CD14-positive monocyte (primary cell): ENCODE results near the gene CCNB1. TPM values are rescaled to one million over a fixed set of nuclear protein-coding genes. Genes with fewer than 3 reads are reported as not detected.

Source experiments
- DNase-seq, 3 donors: peaks; one replicate each; pipeline ENCODE4 v3.0.0-alpha.2; 2011 to 2022
- H2AFZ ChIP-seq: 2 replicates; pipeline ENCODE4 v1.6.0; 2012; ENCODE audit warnings: mild to moderate bottlenecking, low read depth, low read length, inconsistent platforms; ENCODE audit not compliant: insufficient read depth, poor library complexity, severe bottlenecking
- H3K27ac ChIP-seq, 2 donors: 1 replicate in 1 of 2; 2 replicates in 1 of 2; pipeline ENCODE4 v1.5.1; 2012 to 2013; ENCODE audit warnings: low read length in 2 of 2, control low read depth in 1 of 2, inconsistent platforms in 1 of 2, low read depth in 1 of 2, mild to moderate bottlenecking in 1 of 2
- H3K27me3 ChIP-seq, 2 donors: one replicate each; pipeline versions ENCODE4 v1.6.0 to v1.6.1; 2011 to 2013; ENCODE audit warnings: low read length in 2 of 2; ENCODE audit not compliant: control insufficient read depth in 2 of 2, insufficient read depth in 2 of 2
- H3K36me3 ChIP-seq, 2 donors: replicated peaks in 1 of 2; 1 replicate in 1 of 2; 2 replicates in 1 of 2; pipeline versions ENCODE4 v1.5.1 to v1.6.1; 2012 to 2013; ENCODE audit warnings: low read length in 2 of 2, control low read depth in 1 of 2, inconsistent platforms in 1 of 2, mild to moderate bottlenecking in 1 of 2; ENCODE audit not compliant: insufficient read depth in 2 of 2, control insufficient read depth in 1 of 2
- H3K4me1 ChIP-seq, 2 donors: 1 replicate in 1 of 2; 2 replicates in 1 of 2; pipeline versions ENCODE4 v1.5.1 to v1.6.1; 2012 to 2013; ENCODE audit warnings: low read length in 2 of 2, control low read depth in 1 of 2, inconsistent platforms in 1 of 2, mild to moderate bottlenecking in 1 of 2, moderate library complexity in 1 of 2; ENCODE audit not compliant: insufficient read depth in 2 of 2, control insufficient read depth in 1 of 2
- H3K4me2 ChIP-seq: replicated peaks from 2 replicates; pipeline ENCODE3; 2012; ENCODE audit warnings: low read length, moderate library complexity, mild to moderate bottlenecking; ENCODE audit not compliant: poor library complexity, severe bottlenecking; ENCODE audit errors: extremely low read depth
- H3K4me3 ChIP-seq, 3 experiments: fragments of 200-600 bp in 1 of 3; sonication (generic) in 1 of 3; replicated peaks in 1 of 3; 1 replicate in 2 of 3; 2 replicates in 1 of 3; pipeline ENCODE4 v1.5.1; 2011 to 2013; ENCODE audit warnings: low read length in 3 of 3, mild to moderate bottlenecking in 3 of 3, control low read depth in 2 of 3, low read depth in 2 of 3, inconsistent platforms in 1 of 3, moderate library complexity in 1 of 3
- H3K79me2 ChIP-seq: 2 replicates; pipeline ENCODE4 v1.6.0; 2012; ENCODE audit warnings: mild to moderate bottlenecking, control low read depth, inconsistent platforms, low read length, moderate library complexity; ENCODE audit not compliant: insufficient read depth
- H3K9ac ChIP-seq: 2 replicates; pipeline ENCODE4 v1.6.0; 2017; ENCODE audit warnings: low read length, mild to moderate bottlenecking; ENCODE audit not compliant: insufficient read depth, poor library complexity, severe bottlenecking
- H3K9me3 ChIP-seq, 2 donors: replicated peaks in 1 of 2; 1 replicate in 1 of 2; 2 replicates in 1 of 2; pipeline versions ENCODE4 v1.5.1 to v1.6.1; 2012 to 2013; ENCODE audit warnings: low read length in 2 of 2, control low read depth in 1 of 2; ENCODE audit not compliant: control insufficient read depth in 1 of 2, insufficient read depth in 1 of 2
- H4K20me1 ChIP-seq: 2 replicates; pipeline ENCODE4 v1.6.0; 2012; ENCODE audit warnings: mild to moderate bottlenecking, low read length, control low read depth, moderate library complexity; ENCODE audit not compliant: insufficient read depth
- H3K27ac Mint-ChIP-seq, 7 donors: one replicate each; pipeline ENCODE4 v1.8.0; 2020; ENCODE audit warnings: mild to moderate bottlenecking in 7 of 7, mixed read lengths in 7 of 7, moderate library complexity in 6 of 7, inconsistent platforms in 2 of 7
- H3K27me3 Mint-ChIP-seq, 3 donors: one replicate each; pipeline ENCODE4 v1.8.0; 2021 to 2022; ENCODE audit warnings: low read depth in 3 of 3, mild to moderate bottlenecking in 3 of 3, mixed read lengths in 3 of 3, moderate library complexity in 3 of 3, inconsistent platforms in 1 of 3
- H3K36me3 Mint-ChIP-seq, 2 donors: one replicate each; pipeline ENCODE4 v1.8.0; 2020; ENCODE audit warnings: mixed read lengths in 2 of 2, inconsistent platforms in 1 of 2, mild to moderate bottlenecking in 1 of 2
- H3K4me1 Mint-ChIP-seq: one replicate; pipeline ENCODE4 v1.8.0; 2020; ENCODE audit warnings: mild to moderate bottlenecking, mixed read lengths
- H3K4me3 Mint-ChIP-seq, 2 donors: one replicate each; pipeline ENCODE4 v1.8.0; 2020; ENCODE audit warnings: mild to moderate bottlenecking in 2 of 2, mixed read lengths in 2 of 2, moderate library complexity in 1 of 2
- H3K9me3 Mint-ChIP-seq, 7 donors: one replicate each; pipeline ENCODE4 v1.8.0; 2020 to 2022; ENCODE audit warnings: mixed read lengths in 7 of 7, mild to moderate bottlenecking in 6 of 7, moderate library complexity in 6 of 7, inconsistent platforms in 2 of 7
- WGBS: methylation state at CpG from one replicate; pipeline ENCODE4 v1.1.5; 2013; ENCODE audit warnings: missing lambda C conversion rate; ENCODE audit not compliant: insufficient coverage; 5-methylcytosine and 5-hydroxymethylcytosine counted together
- intact Hi-C, 2 donors: fragments of 100-400 bp; cut with micrococcal nuclease; formaldehyde crosslinking; loops; one replicate each; pipeline versions ENCODE4 v1.15.0 to v1.15.1; 2023
- polyA plus RNA-seq, 3 donors: library from polyadenylated mRNA; depleted of rRNA in 1 of 3; unstranded in 2 of 3; stranded (reverse) in 1 of 3; fragments of 300-500 nt in 2 of 3; fragments of >200 nt in 1 of 3; fragmentation: Illumina TruSeq in 2 of 3; gene quantifications; 1 replicate in 2 of 3; 2 replicates in 1 of 3; pipeline ENCODE4 v1.2.3, GENCODE V29; 2012 to 2021
- TF ChIP-seq, protein P1 (sequence below): fragments of 200-600 bp; IDR thresholded peaks from one replicate; pipeline ENCODE4 v1.8.0; 2022; ENCODE audit warnings: antibody characterized with exemption, mild to moderate bottlenecking

Gene CCNB1
- polyA plus RNA-seq, 3 donors = 0.64 to 2.6 (median 1.6) TPM

GRCh38 chr5:69184621-69185020, 17.7 kb downstream of the CCNB1 start:
- peaks cover 7% of the 10 kb centered on the region for H3K4me1 Mint-ChIP-seq
- H3K27me3 Mint-ChIP-seq = peaks cover 0 to 4% (median 2%) of the 10 kb centered on the region in 3 donors
- H3K9me3 Mint-ChIP-seq = peaks cover 4 to 13% (median 6%) of the 10 kb centered on the region in 7 donors
- Histone ChIP-seq H3K4me2 (no peak overlapping the region), H3K27me3 (no peaks in the 10 kb centered on the region), H3K4me1 (peaks cover 6 to 10% of the 10 kb centered on the region in 2 donors), H3K27ac (no peak overlapping the region), H2AFZ (no peak overlapping the region), H3K9me3 (peaks cover 0 to 6% of the 10 kb centered on the region in 2 donors), H3K36me3 (no peaks in the 10 kb centered on the region), H3K79me2 (no peaks in the 10 kb centered on the region), H3K4me3 (no peak overlapping the region), H4K20me1 (no peaks in the 10 kb centered on the region), H3K9ac (no peak overlapping the region)
- H3K27ac Mint-ChIP-seq = no peak overlapping the region
- no peaks in the 10 kb centered on the region for H3K36me3 Mint-ChIP-seq
- H3K4me3 Mint-ChIP-seq = no peak overlapping the region
- DNase-seq = no peak
- TF ChIP-seq, protein P1, sequence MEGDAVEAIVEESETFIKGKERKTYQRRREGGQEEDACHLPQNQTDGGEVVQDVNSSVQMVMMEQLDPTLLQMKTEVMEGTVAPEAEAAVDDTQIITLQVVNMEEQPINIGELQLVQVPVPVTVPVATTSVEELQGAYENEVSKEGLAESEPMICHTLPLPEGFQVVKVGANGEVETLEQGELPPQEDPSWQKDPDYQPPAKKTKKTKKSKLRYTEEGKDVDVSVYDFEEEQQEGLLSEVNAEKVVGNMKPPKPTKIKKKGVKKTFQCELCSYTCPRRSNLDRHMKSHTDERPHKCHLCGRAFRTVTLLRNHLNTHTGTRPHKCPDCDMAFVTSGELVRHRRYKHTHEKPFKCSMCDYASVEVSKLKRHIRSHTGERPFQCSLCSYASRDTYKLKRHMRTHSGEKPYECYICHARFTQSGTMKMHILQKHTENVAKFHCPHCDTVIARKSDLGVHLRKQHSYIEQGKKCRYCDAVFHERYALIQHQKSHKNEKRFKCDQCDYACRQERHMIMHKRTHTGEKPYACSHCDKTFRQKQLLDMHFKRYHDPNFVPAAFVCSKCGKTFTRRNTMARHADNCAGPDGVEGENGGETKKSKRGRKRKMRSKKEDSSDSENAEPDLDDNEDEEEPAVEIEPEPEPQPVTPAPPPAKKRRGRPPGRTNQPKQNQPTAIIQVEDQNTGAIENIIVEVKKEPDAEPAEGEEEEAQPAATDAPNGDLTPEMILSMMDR = no peak
- no CpG with 5 or more reads among the region's 1 CpG for WGBS
- intact Hi-C loops = no loop called here

- Histone ChIP-seq H3K36me3 (no peaks in the 10 kb centered on the region), H3K79me2 (no peaks in the 10 kb centered on the region), H3K4me2 (no peak overlapping the region), H3K4me3 (no peak overlapping the region), H3K4me1 (peaks cover 12 to 17% of the 10 kb centered on the region in 2 donors), H2AFZ (no peak overlapping the region), H3K9me3 (peaks cover 0 to under 1% of the 10 kb centered on the region in 2 donors), H3K27ac (no peak overlapping the region), H3K9ac (no peak overlapping the region), H3K27me3 (no peaks in the 10 kb centered on the region), H4K20me1 (no peaks in the 10 kb centered on the region)
- Mint-ChIP-seq H3K9me3 (peaks cover 0 to 4% (median 0%) of the 10 kb centered on the region in 7 donors), H3K4me1 (peaks cover 14% of the 10 kb centered on the region), H3K27me3 (peaks cover 0 to 2% (median 0%) of the 10 kb centered on the region in 3 donors), H3K27ac (peak overlapping the region in 1 of 7 donors; percentile 86), H3K4me3 (no peak overlapping the region), H3K36me3 (peaks cover 0 to 2% of the 10 kb centered on the region in 2 donors)
- intact Hi-C loops = no loop called here
- TF ChIP-seq, protein P1 = no peak
- DNase-seq = no peak
- WGBS = 100% methylated on average over 2 of the region's 2 CpGs
Observed at GRCh38 chr5:69187342-69187741, 20.4 kb downstream of the CCNB1 start.
